ENCODE results near the gene PPEF1. TPM values are rescaled to one million over a fixed set of nuclear protein-coding genes. Genes with fewer than 3 reads are reported as not detected.

The PPEF1 gene
- total RNA-seq, 1 donor from 2014 or later = not detected

- Histone ChIP-seq H3K27ac (ENCODE audit: low read depth, low read length) (no peak overlapping the region), H3K4me3 (ENCODE audit: insufficient read depth, low read depth, low read length) (peak overlapping the region; percentile 54), H3K79me2 (ENCODE audit: insufficient read depth, low read length) (no peaks in the 10 kb centered on the region), H3K9ac (ENCODE audit: low read length) (peak overlapping the region; percentile 46), H3K9me3 (ENCODE audit: insufficient read depth, low read depth, low read length) (no peaks in the 10 kb centered on the region), H3K4me2 (ENCODE audit: low read length) (peak overlapping the region; percentile 85), H3K4me1 (ENCODE audit: insufficient read depth, low read length) (no peaks in the 10 kb centered on the region), H3K36me3 (ENCODE audit: insufficient read depth, low read length) (no peaks in the 10 kb centered on the region), H3K27me3 (ENCODE audit: insufficient read depth, low read length) (no peaks in the 10 kb centered on the region), H2AFZ (ENCODE audit: low read depth, low read length) (peak overlapping the region; percentile 63), H4K20me1 (ENCODE audit: insufficient read depth, low read length) (no peaks in the 10 kb centered on the region)
- Mint-ChIP-seq H3K27me3 (ENCODE audit: low read depth, unreplicated experiment) (no peaks in the 10 kb centered on the region), H3K36me3 (ENCODE audit: low read depth, unreplicated experiment) (no peaks in the 10 kb centered on the region), H3K9me3 (ENCODE audit: unreplicated experiment) (no peaks in the 10 kb centered on the region), H3K4me1 (ENCODE audit: low read depth, unreplicated experiment) (no peaks in the 10 kb centered on the region), H3K27ac (ENCODE audit: unreplicated experiment) (no peak overlapping the region), H3K4me3 (ENCODE audit: unreplicated experiment) (peak overlapping the region; percentile 80)
- FAIRE-seq (no peak), DNase-seq (ENCODE audit: low read depth) (no peak)
- TF ChIP-seq EZH2 (IDR thresholded peaks at IDR 0.05; ENCODE audit: insufficient read depth, low read length) = no peak
- TF ChIP-seq CTCF (IDR thresholded peaks at IDR 0.05; ENCODE audit: insufficient read depth, low read depth, low read length) = no peak
These were observed 33.0 kb upstream of the PPEF1 start for GRCh38 chrX:18674417-18674787.

- no peaks in the 10 kb centered on the region for H3K9me3 ChIP-seq (ENCODE audit: insufficient read depth, low read depth, low read length)
- H3K79me2 ChIP-seq (ENCODE audit: insufficient read depth, low read length) = no peaks in the 10 kb centered on the region
- H2AFZ ChIP-seq (ENCODE audit: low read depth, low read length) = peak overlapping the region; percentile 78
- no peaks in the 10 kb centered on the region for H3K36me3 ChIP-seq (ENCODE audit: insufficient read depth, low read length)
- H3K4me1 ChIP-seq (ENCODE audit: insufficient read depth, low read length) = no peaks in the 10 kb centered on the region
- H3K9me3 Mint-ChIP-seq (ENCODE audit: unreplicated experiment) = no peaks in the 10 kb centered on the region
- peak overlapping the region; percentile 85 for H3K4me2 ChIP-seq (ENCODE audit: low read length)
- peak overlapping the region; percentile 59 for H3K4me3 ChIP-seq (ENCODE audit: insufficient read depth, low read depth, low read length)
- no peaks in the 10 kb centered on the region for H3K4me1 Mint-ChIP-seq (ENCODE audit: low read depth, unreplicated experiment)
- TF ChIP-seq EZH2 (IDR thresholded peaks at IDR 0.05; ENCODE audit: insufficient read depth, low read length) (no peak), CTCF (IDR thresholded peaks at IDR 0.05; ENCODE audit: insufficient read depth, low read depth, low read length) (no peak)
- no peaks in the 10 kb centered on the region for H3K27me3 ChIP-seq (ENCODE audit: insufficient read depth, low read length)
- no peak overlapping the region for H3K27ac Mint-ChIP-seq (ENCODE audit: unreplicated experiment)
- H3K4me3 Mint-ChIP-seq (ENCODE audit: unreplicated experiment) = peak overlapping the region; percentile 80
- no peaks in the 10 kb centered on the region for H3K27me3 Mint-ChIP-seq (ENCODE audit: low read depth, unreplicated experiment)
- FAIRE-seq (peak; percentile 73), DNase-seq (ENCODE audit: low read depth) (peak; percentile 32)
- no peaks in the 10 kb centered on the region for H3K36me3 Mint-ChIP-seq (ENCODE audit: low read depth, unreplicated experiment)
- no peak overlapping the region for H3K27ac ChIP-seq (ENCODE audit: low read depth, low read length)
- peak overlapping the region; percentile 80 for H3K9ac ChIP-seq (ENCODE audit: low read length)
- H4K20me1 ChIP-seq (ENCODE audit: insufficient read depth, low read length) = no peaks in the 10 kb centered on the region
These were observed 32.4 kb upstream of the PPEF1 start for GRCh38 chrX:18674788-18675735.

GRCh38 chrX:18676050-18676449, 31.4 kb upstream of the PPEF1 start:
- no peak overlapping the region for H3K9ac ChIP-seq (ENCODE audit: low read length)
- Mint-ChIP-seq H3K27ac (ENCODE audit: unreplicated experiment) (no peak overlapping the region), H3K4me1 (ENCODE audit: low read depth, unreplicated experiment) (no peaks in the 10 kb centered on the region), H3K27me3 (ENCODE audit: low read depth, unreplicated experiment) (no peaks in the 10 kb centered on the region), H3K4me3 (ENCODE audit: unreplicated experiment) (peak overlapping the region; percentile 64), H3K36me3 (ENCODE audit: low read depth, unreplicated experiment) (no peaks in the 10 kb centered on the region), H3K9me3 (ENCODE audit: unreplicated experiment) (no peaks in the 10 kb centered on the region)
- no peak overlapping the region for H3K4me3 ChIP-seq (ENCODE audit: insufficient read depth, low read depth, low read length)
- DNase-seq (ENCODE audit: low read depth) (no peak), FAIRE-seq (peak; percentile 34)
- no peaks in the 10 kb centered on the region for H3K9me3 ChIP-seq (ENCODE audit: insufficient read depth, low read depth, low read length)
- no peaks in the 10 kb centered on the region for H3K36me3 ChIP-seq (ENCODE audit: insufficient read depth, low read length)
- no peaks in the 10 kb centered on the region for H4K20me1 ChIP-seq (ENCODE audit: insufficient read depth, low read length)
- H3K4me1 ChIP-seq (ENCODE audit: insufficient read depth, low read length) = no peaks in the 10 kb centered on the region
- no peak overlapping the region for H3K4me2 ChIP-seq (ENCODE audit: low read length)
- no peaks in the 10 kb centered on the region for H3K79me2 ChIP-seq (ENCODE audit: insufficient read depth, low read length)
- H3K27ac ChIP-seq (ENCODE audit: low read depth, low read length) = no peak overlapping the region
- H3K27me3 ChIP-seq (ENCODE audit: insufficient read depth, low read length) = no peaks in the 10 kb centered on the region
- no peak overlapping the region for H2AFZ ChIP-seq (ENCODE audit: low read depth, low read length)
- no peak for TF ChIP-seq EZH2 (IDR thresholded peaks at IDR 0.05; ENCODE audit: insufficient read depth, low read length)
- TF ChIP-seq CTCF (IDR thresholded peaks at IDR 0.05; ENCODE audit: insufficient read depth, low read depth, low read length) = no peak
